GM10266 (cell line): ENCODE measurements around the gene EYA4.
"Not testable (repeated sequence)": the region's sequence is repeated elsewhere in the genome, so short reads cannot be mapped to it uniquely, and the experiment has no call there.

ENCODE experiments used
- DNase-seq: peaks from one replicate; pipeline ENCODE4 v3.0.0; 2012; ENCODE audit errors: extremely low spot score
- CTCF ChIP-seq: IDR thresholded peaks from 2 replicates; pipeline ENCODE4 v1.5.1; 2012; ENCODE audit warnings: mild to moderate bottlenecking, low read depth; ENCODE audit not compliant: control insufficient read depth, insufficient read depth; ENCODE audit errors: missing control alignments

EYA4 gene

GRCh38 chr6:133551436-133551835, 310.3 kb downstream of the EYA4 start:
- no peak for TF ChIP-seq CTCF
- no peak for DNase-seq

- DNase-seq = no peak
- TF ChIP-seq CTCF = no peak
Measured at GRCh38 chr6:133551847-133552341, 310.7 kb downstream of the EYA4 start.

GRCh38 chr6:133553652-133554051, 312.5 kb downstream of the EYA4 start:
- peak; percentile 27 for DNase-seq
- TF ChIP-seq CTCF = peak; percentile 52

GRCh38 chr6:133554121-133554520, 313.0 kb downstream of the EYA4 start:
- DNase-seq = not testable (repeated sequence)

- no peak for TF ChIP-seq CTCF
- DNase-seq = no peak
Measured at GRCh38 chr6:133555685-133556084, 314.5 kb downstream of the EYA4 start.

GRCh38 chr6:133559926-133560325, 318.8 kb downstream of the EYA4 start:
- TF ChIP-seq CTCF = no peak

GRCh38 chr6:133567636-133568035, 326.5 kb downstream of the EYA4 start:
- DNase-seq = no peak
- no peak for TF ChIP-seq CTCF

More at GRCh38 chr6:133559926-133560325, 318.8 kb downstream of the EYA4 start:
- no peak for DNase-seq

GRCh38 chr6:133568970-133569889, 328.1 kb downstream of the EYA4 start:
- TF ChIP-seq CTCF = peak; percentile 36
- DNase-seq = peak; percentile 13
